H1 (cell line): Measurements from ENCODE around the gene TCF25. TPM values are rescaled to one million over a fixed set of nuclear protein-coding genes. Genes with fewer than 3 reads are reported as not detected.

Experiments
- CBX5 ChIP-seq: fragments of 300-800, 300-1000 bp; sonication (generic); IDR thresholded peaks from 2 replicates; pipeline ENCODE4 v1.7.1; 2016; ENCODE audit warnings: antibody characterized with exemption, low read length, low read depth
- HDAC2 ChIP-seq, 2 experiments: fragments of 300-600 bp in 1 of 2; sonication (generic) in 1 of 2; IDR thresholded peaks; 2 replicates each; pipeline ENCODE4 v1.6.1; 2011 to 2012; ENCODE audit warnings: low read depth in 2 of 2, low read length in 2 of 2, mild to moderate bottlenecking in 2 of 2, moderate library complexity in 2 of 2, borderline replicate concordance in 1 of 2, inconsistent platforms in 1 of 2
- SAP30 ChIP-seq: fragments of 300-600 bp; sonication (generic); IDR thresholded peaks from 2 replicates; pipeline ENCODE4 v1.7.1; 2012; ENCODE audit warnings: low read length, moderate library complexity, mild to moderate bottlenecking, inconsistent platforms; ENCODE audit not compliant: insufficient read depth, insufficient replicate concordance
- SP1 ChIP-seq: IDR thresholded peaks from 2 replicates; pipeline ENCODE4 v1.6.1; 2011; ENCODE audit warnings: low read depth, low read length
- SP2 ChIP-seq: IDR thresholded peaks from 2 replicates; pipeline ENCODE4 v1.6.1; 2012; ENCODE audit warnings: mild to moderate bottlenecking, low read length, inconsistent platforms
- polyA plus RNA-seq, 7 experiments: library from polyadenylated mRNA; depleted of rRNA in 3 of 7; stranded (reverse) in 5 of 7; unstranded in 2 of 7; fragments of >200 nt in 5 of 7; fragments of 200-250 nt in 2 of 7; gene quantifications; 1 replicate in 5 of 7; 2 replicates in 1 of 7; 4 replicates in 1 of 7; pipeline versions ENCODE4 v1.2.1 to v1.2.3, GENCODE V29; 2011 to 2013; ENCODE audit warnings: missing spikeins in 2 of 7, mixed read lengths in 2 of 7
- total RNA-seq: library from RNA; stranded (reverse); fragmentation: NEBNext Ultra II Directional; extraction: Animal tissue kit (Norgen Biotek cat#: 25700); gene quantifications from 2 replicates; pipeline ENCODE4 v1.2.1, GENCODE V29; 2021

TCF25 gene
- total and polyA plus RNA-seq, 2 of the 8 experiments (the other 6 are each of a cell fraction or from before 2014, with no cell fraction given) = 78.1 to 102 TPM

DNA sequence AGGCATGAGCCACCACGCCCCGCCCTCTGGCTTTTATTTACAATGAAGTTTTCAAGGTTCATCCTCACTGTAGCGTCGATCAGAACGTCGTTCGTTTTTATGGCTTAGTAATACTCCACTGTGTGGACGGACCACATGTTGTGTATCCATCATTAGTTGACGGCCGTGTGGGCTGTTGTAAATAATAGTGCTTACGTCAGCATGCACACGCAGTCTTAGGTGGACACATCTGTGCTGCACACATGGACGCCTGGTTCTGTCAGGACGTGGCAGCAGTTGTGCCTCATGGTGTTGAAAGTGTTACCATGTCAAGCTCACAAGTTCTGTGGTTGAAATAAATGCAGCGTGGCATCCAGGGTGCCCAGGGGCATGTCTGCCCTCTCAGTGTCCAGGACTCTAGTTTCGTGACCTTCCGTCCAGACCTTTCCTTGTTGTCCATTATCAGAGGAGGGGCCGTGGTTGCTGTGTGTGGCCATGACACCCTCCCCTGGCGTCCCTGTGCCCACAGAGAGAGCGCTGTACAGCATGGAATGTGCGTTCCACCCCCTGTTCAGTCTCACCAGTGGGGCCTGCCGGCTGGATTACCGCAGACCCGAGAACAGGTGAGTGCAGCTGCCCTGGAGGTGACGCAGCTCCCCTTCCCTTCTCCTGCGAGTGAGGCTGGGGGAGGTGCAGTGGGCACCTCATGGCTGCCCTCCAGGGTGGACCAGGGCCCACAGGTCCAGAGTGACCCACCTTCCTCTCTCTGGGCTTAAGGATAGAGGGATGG, 22.3 kb downstream of the TCF25 start (continued):
- TF ChIP-seq SP1 = no peak
- TF ChIP-seq SAP30 = no peak
- TF ChIP-seq CBX5 = no peak
- no peak for TF ChIP-seq SP2
- no peak for TF ChIP-seq HDAC2 (IDR thresholded peaks at IDR 0.05; ENCODE audit: borderline replicate concordance in 1 of 2, low read depth in 2 of 2, low read length in 2 of 2)
